GM13977 (cell line): ENCODE results near the gene CDC42EP2.

Experiments used
- DNase-seq: peaks from one replicate; pipeline ENCODE4 v3.0.0; 2012; ENCODE audit warnings: low spot score
- in situ Hi-C: fragments of 300-500 bp; cut with MboI; formaldehyde crosslinking; loops from one replicate; pipeline ENCODE4 v1.12.0; 2022; ENCODE audit warnings: low sequenced_read_pairs, low pct_unique_long_range_greater_than_20kb, mixed read lengths, inconsistent platforms; ENCODE audit not compliant: unreplicated experiment
- TF ChIP-seq, protein P1 (sequence below): IDR thresholded peaks from 2 replicates; pipeline ENCODE4 v1.5.1; 2012; ENCODE audit warnings: mild to moderate bottlenecking, control low read depth; ENCODE audit not compliant: insufficient read depth; ENCODE audit errors: extremely low read depth, missing control alignments

CDC42EP2 gene

DNA sequence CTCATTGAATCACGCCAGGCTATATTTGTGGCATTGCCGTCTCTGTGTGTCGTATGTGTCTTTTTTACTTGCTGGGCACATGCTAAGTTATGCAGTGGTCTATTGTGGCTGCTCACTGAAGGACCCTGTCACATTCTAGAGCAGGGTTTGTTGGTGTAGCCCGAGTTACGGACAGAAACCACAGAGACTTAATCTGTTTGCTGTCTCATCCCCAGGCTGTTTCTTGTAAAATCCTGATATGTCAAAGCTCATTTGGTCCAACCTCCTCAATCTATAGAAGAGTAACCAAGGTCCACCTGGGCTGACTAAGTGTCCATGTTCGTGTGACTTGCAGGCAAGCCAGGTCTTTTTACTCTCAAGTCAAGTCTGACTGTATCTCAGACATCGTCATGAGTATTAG, 24.0 kb downstream of the CDC42EP2 start:
- DNase-seq, result no peak
- in situ Hi-C loops, result no loop called here
- TF ChIP-seq, protein P1, sequence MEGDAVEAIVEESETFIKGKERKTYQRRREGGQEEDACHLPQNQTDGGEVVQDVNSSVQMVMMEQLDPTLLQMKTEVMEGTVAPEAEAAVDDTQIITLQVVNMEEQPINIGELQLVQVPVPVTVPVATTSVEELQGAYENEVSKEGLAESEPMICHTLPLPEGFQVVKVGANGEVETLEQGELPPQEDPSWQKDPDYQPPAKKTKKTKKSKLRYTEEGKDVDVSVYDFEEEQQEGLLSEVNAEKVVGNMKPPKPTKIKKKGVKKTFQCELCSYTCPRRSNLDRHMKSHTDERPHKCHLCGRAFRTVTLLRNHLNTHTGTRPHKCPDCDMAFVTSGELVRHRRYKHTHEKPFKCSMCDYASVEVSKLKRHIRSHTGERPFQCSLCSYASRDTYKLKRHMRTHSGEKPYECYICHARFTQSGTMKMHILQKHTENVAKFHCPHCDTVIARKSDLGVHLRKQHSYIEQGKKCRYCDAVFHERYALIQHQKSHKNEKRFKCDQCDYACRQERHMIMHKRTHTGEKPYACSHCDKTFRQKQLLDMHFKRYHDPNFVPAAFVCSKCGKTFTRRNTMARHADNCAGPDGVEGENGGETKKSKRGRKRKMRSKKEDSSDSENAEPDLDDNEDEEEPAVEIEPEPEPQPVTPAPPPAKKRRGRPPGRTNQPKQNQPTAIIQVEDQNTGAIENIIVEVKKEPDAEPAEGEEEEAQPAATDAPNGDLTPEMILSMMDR, result no peak

DNA sequence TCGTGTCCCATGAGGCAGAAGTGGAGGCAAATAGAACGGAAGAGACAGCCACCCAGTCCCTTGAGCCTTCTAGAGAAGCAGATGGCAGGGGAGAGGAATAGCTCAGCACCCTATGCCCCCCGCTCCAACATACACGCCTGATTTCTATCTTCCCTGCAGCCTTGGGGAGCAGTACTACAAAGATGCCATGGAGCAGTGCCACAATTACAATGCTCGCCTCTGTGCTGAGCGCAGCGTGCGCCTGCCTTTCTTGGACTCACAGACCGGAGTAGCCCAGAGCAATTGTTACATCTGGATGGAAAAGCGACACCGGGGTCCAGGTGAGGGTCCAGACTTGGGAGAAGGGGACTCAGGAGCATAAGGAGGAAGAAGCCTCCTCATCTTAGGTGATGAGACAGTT, 25.6 kb downstream of the CDC42EP2 start:
- DNase-seq, result no peak
- TF ChIP-seq, protein P1, result no peak
- in situ Hi-C loops, result no loop called here

DNA sequence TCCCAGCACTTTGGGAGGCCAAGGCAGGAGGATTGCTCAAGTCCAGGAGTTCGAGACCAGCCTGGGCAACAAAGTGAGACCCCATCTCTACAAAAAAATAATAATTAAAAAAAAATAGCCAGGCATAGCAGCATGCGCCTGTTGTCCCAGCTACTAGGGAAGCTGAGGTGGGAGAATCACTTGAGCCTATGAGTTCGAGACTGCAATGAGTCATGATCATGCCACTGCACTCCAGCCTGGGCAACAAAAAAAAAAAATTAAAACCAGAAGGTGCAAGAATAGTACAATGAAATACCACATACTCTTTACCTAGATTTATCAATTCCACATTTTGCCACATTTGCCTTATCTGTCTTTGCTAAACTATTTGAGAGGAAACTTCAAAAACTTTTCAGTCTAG, 27.2 kb downstream of the CDC42EP2 start:
- TF ChIP-seq, protein P1, result no peak
- in situ Hi-C loops, result no loop called here
- DNase-seq, result no peak

DNA sequence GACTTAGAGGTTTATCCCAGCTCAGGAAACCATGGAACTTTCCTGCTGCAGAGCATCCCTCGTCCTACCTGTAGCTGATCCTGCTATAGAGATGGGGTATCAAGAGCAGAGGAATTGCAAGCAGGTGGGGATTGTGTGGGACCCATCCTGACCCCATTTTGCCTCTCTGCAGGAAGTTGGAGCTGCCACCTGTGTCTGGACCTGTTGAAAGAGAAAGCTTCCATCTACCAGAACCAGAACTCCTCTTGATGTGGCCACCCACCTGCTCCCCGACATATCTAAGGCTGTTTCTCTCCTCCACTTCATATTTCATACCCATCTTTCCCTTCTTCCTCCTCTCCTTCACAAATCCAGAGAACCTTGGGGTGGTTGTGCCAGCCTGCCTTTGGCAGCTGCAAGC, 36.8 kb downstream of the CDC42EP2 start:
- TF ChIP-seq, protein P1, result no peak
- in situ Hi-C loops, result no loop called here
- no peak for DNase-seq

DNA sequence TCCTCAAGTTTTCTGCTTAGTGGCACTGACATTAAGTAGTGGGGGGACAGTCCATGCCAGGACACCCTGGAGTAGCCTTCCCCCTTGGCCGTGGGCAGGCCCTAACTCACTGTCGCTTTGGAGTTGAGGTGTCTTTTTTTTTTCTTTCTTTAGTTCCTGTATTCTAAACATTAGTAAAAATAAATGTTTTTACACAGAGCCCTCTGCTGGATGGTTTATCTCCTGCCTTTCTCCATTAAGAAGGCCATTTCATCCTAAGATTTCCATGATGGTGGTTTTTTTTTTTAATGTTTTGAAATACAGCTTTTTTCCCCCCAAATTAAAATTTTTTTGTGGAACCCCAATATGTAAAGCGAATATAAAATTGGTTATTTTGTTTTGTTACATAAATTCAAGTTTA, 38.1 kb downstream of the CDC42EP2 start:
- in situ Hi-C loops, result no loop called here
- DNase-seq, result no peak
- TF ChIP-seq, protein P1, result peak; percentile 37

DNA sequence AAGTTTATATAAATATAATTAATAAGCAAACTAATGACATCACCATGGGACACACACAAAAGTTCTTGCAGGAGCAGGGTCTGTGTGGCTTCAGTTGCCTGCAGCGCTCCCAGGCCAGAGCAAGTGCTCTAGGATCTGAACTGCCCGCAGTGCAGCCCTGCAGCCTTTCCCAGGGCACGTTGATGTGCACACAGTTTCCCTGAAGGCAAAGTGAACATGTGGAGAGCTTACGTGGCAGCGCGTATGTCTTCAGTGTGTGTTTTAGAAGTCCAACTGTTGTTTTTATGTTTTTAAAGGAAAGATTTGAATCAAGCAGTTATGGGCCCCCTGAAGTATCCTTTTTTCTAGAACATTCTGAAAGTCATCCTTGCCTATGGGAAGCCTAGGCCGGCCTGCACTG, 38.7 kb downstream of the CDC42EP2 start:
- DNase-seq, result no peak
- in situ Hi-C loops, result no loop called here
- TF ChIP-seq, protein P1, result no peak

DNA sequence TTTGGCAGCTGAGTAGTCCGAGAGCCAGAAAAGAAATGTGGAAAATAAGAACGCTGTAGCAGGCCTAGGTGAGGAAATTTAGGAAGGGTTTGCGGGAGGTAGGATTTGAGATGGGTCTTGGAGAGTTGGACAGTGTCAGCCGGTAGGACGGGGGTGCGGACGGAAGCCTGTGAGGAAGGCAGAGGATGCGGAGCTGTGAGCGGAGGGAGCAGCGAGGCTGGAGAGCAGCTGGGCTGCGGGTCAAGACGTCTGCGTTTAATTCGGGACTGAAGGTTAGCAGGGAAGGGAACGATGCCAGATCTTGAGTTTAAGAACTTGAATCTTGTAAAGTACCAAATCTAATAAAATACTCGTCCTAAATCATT, 39.2 kb downstream of the CDC42EP2 start:
- in situ Hi-C loops, result no loop called here
- TF ChIP-seq, protein P1, result no peak
- DNase-seq, result no peak
